ENCODE results near the gene RPL28. TPM values are rescaled to one million over a fixed set of nuclear protein-coding genes. Genes with fewer than 3 reads are reported as not detected.

Gene RPL28
- total and polyA plus RNA-seq, 2 of the 13 experiments (the other 11 are each of a cell fraction or from before 2014, with no cell fraction given): 105 to 420 TPM

DNA sequence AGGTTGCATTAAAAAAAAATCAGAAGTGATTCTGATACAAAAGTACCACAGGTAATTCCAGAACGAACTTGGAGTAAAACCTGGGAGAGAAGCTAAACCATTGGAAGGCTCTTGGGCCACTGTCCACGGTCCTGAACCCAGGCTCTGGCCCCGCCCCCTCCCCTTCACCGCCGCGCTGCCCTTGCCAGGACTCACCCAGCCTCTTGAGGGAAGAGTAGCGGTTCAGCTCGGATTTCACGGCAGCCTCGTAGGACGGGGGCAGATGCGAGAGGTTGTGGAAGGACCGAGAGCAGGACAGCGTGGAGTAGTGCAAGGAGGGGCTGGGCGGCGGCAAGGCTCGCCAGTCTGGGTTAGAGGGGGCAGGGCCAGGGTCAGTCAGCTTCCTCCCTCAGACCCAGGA lies 51.7 kb downstream of the RPL28 start (continued):
- TF ChIP-seq, protein P1, sequence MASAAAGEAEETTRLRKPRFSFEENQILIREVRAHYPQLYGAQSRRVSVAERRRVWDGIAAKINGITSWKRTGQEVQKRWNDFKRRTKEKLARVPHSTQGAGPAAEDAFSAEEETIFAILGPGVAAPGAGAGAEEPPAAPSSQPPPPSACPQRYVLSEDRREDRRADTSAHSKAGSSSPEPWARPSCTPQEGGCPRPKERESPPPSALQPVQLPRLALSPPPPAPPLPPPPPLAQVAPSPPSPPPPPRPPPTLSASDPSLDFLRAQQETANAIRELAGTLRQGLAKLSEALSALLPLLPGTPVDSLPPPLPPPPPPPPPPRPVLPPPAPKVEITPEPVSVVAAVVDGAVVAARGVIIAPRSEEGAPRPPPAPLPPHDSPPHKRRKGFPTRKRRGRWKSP (CRISPR knock-in tag; IDR thresholded peaks at IDR 0.05): 0 out of 2 replicates have a peak, but pooled peaks have one; percentile 36
- TF ChIP-seq, protein P2, sequence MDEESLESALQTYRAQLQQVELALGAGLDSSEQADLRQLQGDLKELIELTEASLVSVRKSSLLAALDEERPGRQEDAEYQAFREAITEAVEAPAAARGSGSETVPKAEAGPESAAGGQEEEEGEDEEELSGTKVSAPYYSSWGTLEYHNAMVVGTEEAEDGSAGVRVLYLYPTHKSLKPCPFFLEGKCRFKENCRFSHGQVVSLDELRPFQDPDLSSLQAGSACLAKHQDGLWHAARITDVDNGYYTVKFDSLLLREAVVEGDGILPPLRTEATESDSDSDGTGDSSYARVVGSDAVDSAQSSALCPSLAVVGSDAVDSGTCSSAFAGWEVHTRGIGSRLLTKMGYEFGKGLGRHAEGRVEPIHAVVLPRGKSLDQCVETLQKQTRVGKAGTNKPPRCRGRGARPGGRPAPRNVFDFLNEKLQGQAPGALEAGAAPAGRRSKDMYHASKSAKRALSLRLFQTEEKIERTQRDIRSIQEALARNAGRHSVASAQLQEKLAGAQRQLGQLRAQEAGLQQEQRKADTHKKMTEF (CRISPR knock-in tag; IDR thresholded peaks at IDR 0.05): no peak; the same call in 1 of the 2 replicates
- TF ChIP-seq ARNTL (CRISPR knock-in tag; IDR thresholded peaks at IDR 0.05): 0 out of 2 replicates have a peak, but pooled peaks have one; percentile 48
- TF ChIP-seq RNF2 (conservative IDR thresholded peaks at IDR 0.05; ENCODE audit: low read depth): no peak
- TF ChIP-seq ZFP36L2 (CRISPR knock-in tag; IDR thresholded peaks at IDR 0.05): 0 out of 2 replicates have a peak, but pooled peaks have one; percentile 82
- no peak for TF ChIP-seq FUBP1 (CRISPR knock-in tag; IDR thresholded peaks at IDR 0.05; ENCODE audit: borderline replicate concordance)
- TF ChIP-seq ZNF205 (CRISPR knock-in tag; IDR thresholded peaks at IDR 0.05): 0 out of 2 replicates have a peak, but pooled peaks have one; percentile 54
- TF ChIP-seq, protein P3, sequence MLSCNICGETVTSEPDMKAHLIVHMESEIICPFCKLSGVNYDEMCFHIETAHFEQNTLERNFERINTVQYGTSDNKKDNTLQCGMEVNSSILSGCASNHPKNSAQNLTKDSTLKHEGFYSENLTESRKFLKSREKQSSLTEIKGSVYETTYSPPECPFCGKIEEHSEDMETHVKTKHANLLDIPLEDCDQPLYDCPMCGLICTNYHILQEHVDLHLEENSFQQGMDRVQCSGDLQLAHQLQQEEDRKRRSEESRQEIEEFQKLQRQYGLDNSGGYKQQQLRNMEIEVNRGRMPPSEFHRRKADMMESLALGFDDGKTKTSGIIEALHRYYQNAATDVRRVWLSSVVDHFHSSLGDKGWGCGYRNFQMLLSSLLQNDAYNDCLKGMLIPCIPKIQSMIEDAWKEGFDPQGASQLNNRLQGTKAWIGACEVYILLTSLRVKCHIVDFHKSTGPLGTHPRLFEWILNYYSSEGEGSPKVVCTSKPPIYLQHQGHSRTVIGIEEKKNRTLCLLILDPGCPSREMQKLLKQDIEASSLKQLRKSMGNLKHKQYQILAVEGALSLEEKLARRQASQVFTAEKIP (CRISPR knock-in tag; IDR thresholded peaks at IDR 0.05; ENCODE audit: borderline replicate concordance): no peak
- peak; percentile 92 for TF ChIP-seq SALL1 (CRISPR knock-in tag; IDR thresholded peaks at IDR 0.05)
- no peak for TF ChIP-seq NR2F2 (IDR thresholded peaks at IDR 0.05; ENCODE audit: borderline replicate concordance, low read depth)
- TF ChIP-seq MXD1 (CRISPR knock-in tag; IDR thresholded peaks at IDR 0.05): no peak
- no peak for TF ChIP-seq ZNF280B (CRISPR knock-in tag; IDR thresholded peaks at IDR 0.05; ENCODE audit: borderline replicate concordance)
- TF ChIP-seq, protein P4, sequence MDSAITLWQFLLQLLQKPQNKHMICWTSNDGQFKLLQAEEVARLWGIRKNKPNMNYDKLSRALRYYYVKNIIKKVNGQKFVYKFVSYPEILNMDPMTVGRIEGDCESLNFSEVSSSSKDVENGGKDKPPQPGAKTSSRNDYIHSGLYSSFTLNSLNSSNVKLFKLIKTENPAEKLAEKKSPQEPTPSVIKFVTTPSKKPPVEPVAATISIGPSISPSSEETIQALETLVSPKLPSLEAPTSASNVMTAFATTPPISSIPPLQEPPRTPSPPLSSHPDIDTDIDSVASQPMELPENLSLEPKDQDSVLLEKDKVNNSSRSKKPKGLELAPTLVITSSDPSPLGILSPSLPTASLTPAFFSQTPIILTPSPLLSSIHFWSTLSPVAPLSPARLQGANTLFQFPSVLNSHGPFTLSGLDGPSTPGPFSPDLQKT (CRISPR knock-in tag; IDR thresholded peaks at IDR 0.05; ENCODE audit: borderline replicate concordance): no peak
- TF ChIP-seq ZNF790 (CRISPR knock-in tag; IDR thresholded peaks at IDR 0.05; ENCODE audit: borderline replicate concordance): peak; percentile 83; the same call in 1 of the 2 replicates
- no peak for TF ChIP-seq NBN (conservative IDR thresholded peaks at IDR 0.05)
- TF ChIP-seq SMARCC2 (IDR thresholded peaks at IDR 0.05): no peak
- TF ChIP-seq DR1 (CRISPR knock-in tag; IDR thresholded peaks at IDR 0.05): 0 out of 2 replicates have a peak, but pooled peaks have one; percentile 20

Data from HepG2 (cell line).